Cardiac fibroblast (primary cell): ENCODE results near the gene MYH7B.

ENCODE experiments used
- DNase-seq, 2 donors: peaks; one replicate each; pipeline versions ENCODE4 v3.0.0 to v3.0.0-alpha.2; 2010; ENCODE audit warnings: low read depth in 2 of 2
- H3K4me3 ChIP-seq, 2 donors: replicated peaks in 1 of 2; 1 replicate in 1 of 2; 2 replicates in 1 of 2; pipeline ENCODE4 v1.5.1; 2011; ENCODE audit warnings: low read depth in 2 of 2, low read length in 2 of 2, mild to moderate bottlenecking in 2 of 2, moderate library complexity in 1 of 2
- TF ChIP-seq, protein P1 (sequence below): IDR thresholded peaks from one replicate; pipeline ENCODE4 v1.5.1; 2011; ENCODE audit warnings: low read depth, mild to moderate bottlenecking, low read length, inconsistent platforms

MYH7B gene

DNA sequence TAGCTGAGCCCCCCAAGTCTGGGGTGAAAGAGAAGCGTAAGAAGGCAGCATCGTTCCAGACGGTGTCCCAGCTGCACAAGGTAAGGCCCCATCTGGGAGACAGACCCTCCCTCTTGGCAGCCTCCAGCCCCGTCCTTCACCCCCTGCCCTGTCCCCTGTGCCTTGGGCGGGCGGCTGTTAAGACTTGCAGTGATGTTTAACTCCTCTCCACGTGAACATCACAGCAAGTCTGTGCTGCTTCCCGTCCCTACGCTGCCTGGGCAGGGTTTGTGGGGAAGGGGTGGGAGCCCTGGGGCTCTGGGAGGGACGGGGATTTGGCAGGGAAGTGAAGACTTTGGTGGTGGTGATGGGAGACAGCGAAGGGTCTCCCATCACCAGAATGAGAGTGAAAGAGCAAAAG is 34.6 kb downstream of the MYH7B start:
- DNase-seq = no peak
- H3K4me3 ChIP-seq = no peak overlapping the region
- TF ChIP-seq, protein P1, sequence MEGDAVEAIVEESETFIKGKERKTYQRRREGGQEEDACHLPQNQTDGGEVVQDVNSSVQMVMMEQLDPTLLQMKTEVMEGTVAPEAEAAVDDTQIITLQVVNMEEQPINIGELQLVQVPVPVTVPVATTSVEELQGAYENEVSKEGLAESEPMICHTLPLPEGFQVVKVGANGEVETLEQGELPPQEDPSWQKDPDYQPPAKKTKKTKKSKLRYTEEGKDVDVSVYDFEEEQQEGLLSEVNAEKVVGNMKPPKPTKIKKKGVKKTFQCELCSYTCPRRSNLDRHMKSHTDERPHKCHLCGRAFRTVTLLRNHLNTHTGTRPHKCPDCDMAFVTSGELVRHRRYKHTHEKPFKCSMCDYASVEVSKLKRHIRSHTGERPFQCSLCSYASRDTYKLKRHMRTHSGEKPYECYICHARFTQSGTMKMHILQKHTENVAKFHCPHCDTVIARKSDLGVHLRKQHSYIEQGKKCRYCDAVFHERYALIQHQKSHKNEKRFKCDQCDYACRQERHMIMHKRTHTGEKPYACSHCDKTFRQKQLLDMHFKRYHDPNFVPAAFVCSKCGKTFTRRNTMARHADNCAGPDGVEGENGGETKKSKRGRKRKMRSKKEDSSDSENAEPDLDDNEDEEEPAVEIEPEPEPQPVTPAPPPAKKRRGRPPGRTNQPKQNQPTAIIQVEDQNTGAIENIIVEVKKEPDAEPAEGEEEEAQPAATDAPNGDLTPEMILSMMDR = no peak

DNA sequence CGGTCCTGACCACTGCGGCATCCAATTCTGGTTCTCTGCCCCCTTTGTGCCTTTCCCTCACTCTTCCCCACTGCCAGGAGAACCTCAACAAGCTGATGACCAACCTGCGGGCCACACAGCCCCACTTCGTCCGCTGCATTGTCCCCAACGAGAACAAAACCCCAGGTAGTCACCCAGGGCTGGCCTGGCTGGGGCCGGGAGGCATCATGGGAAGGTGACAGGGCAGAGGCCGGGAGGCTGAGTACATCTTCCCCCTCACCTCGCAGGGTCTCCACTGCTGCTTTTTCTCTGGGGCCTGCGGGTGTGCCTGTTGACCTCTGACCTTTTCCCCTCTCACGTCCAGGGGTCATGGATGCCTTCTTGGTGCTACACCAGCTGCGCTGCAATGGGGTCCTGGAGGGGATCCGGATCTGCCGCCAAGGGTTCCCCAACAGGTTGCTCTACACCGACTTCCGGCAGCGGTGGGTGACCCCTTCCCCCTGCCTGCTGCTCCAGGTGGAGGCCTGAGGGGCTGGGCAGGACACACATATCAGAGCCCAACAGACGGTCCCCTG is 35.1 kb downstream of the MYH7B start:
- H3K4me3 ChIP-seq = no peak overlapping the region
- DNase-seq = no peak
- TF ChIP-seq, protein P1 = no peak

DNA sequence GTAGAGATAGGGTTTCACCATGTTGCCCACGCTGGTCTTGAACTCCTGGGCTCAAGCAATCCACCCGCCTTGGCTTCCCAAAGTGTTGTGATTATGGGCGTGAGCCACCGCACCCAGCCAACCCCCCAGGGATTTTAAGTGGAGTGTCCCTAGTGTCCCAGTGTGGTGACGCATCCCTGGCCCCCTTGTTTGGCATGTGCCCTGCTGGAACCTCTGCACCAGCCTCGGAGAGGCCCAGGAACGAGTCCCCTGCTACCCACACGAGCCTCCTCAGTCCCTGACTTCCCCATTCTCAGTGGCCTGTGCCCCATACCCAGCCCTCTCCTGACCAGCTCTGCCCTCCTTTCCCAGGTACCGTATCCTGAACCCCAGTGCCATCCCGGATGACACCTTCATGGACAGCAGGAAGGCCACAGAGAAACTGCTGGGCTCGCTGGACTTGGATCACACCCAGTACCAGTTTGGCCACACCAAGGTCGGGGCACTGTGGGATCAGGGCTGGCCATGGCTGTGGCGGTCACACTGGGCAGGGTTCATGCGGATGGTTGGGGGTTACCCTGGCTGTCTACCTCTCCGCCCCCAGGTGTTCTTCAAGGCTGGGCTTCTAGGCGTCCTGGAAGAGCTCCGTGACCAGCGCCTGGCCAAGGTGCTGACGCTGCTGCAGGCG is 37.2 kb downstream of the MYH7B start:
- H3K4me3 ChIP-seq = no peak overlapping the region
- DNase-seq = no peak
- TF ChIP-seq, protein P1 = no peak

DNA sequence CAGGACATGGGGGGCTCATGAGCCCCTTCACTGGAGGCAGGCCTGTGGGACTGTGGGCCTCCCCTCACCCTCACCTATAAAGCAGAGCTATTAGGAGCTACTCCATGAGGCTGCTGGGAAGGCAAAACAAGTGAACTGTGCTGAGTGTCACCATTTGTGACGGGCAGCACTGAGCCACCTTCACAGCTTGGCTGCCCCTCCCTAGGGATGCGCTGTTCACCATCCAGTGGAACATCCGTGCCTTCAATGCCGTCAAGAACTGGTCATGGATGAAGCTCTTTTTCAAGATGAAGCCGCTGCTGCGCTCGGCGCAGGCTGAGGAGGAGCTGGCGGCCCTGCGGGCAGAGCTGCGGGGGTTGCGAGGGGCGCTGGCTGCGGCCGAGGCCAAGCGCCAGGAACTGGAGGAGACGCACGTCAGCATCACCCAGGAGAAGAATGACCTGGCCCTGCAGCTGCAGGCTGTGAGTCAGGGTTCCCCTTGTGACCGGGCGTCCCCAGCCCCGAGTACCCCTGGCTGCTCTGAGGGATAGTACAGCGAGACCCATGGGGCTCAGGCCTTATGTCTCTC is 38.4 kb downstream of the MYH7B start:
- no peak for DNase-seq
- no peak overlapping the region for H3K4me3 ChIP-seq
- TF ChIP-seq, protein P1 = no peak

DNA sequence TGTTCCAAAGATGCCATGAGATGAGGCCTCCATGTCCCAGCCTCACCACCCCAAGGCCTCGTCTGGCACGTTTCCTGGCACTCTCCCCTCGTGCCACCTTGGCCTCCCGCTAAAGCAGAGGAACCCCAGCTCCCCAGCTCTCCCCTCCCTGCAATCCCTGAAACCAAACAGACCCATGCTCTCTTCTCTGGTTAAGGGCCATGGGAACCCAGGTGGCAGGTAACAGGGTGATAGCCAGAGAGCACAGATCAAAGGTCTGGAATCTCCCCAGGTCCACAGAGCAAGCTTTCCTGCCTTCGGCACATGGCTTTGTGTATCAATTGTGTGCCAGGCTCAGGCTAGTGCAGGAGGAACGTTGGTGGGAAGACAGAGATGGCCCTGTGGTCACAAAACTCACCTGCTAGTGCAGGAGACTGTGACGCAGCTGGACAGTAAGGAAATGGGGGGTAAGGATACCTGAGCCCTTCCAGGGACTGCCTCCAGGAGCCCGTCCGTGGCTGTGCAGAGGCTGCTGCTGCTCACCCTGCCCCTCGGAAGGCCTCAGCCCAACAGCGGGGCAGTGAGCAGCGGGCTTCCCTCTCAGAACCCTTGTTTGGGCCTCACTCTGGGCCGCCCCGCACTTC is 39.0 kb downstream of the MYH7B start:
- DNase-seq = no peak
- TF ChIP-seq, protein P1 = no peak
- no peak overlapping the region for H3K4me3 ChIP-seq

DNA sequence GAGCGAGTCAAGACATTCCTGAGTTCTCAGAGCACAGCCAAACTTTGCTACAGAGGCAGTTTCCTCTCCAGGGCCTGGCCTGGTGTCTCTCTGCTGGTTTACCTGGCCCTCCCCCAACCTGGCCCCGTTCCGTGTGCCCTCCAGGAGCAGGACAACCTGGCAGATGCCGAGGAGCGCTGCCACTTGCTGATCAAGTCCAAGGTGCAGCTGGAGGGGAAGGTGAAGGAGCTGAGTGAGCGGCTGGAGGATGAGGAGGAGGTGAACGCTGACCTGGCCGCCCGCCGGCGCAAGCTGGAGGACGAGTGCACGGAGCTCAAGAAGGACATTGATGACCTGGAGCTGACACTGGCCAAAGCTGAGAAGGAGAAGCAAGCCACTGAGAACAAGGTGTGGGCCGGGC is 39.5 kb downstream of the MYH7B start:
- DNase-seq = no peak
- no peak overlapping the region for H3K4me3 ChIP-seq
- TF ChIP-seq, protein P1 = no peak
